Bone marrow (tissue), 2 donors: Measurements from ENCODE around the gene KCNK7.

Experiments
- DNase-seq, 2 donors: peaks; one replicate each; lab custom pipeline; 2025; lab: John Stamatoyannopoulos, UW

KCNK7 gene

DNA sequence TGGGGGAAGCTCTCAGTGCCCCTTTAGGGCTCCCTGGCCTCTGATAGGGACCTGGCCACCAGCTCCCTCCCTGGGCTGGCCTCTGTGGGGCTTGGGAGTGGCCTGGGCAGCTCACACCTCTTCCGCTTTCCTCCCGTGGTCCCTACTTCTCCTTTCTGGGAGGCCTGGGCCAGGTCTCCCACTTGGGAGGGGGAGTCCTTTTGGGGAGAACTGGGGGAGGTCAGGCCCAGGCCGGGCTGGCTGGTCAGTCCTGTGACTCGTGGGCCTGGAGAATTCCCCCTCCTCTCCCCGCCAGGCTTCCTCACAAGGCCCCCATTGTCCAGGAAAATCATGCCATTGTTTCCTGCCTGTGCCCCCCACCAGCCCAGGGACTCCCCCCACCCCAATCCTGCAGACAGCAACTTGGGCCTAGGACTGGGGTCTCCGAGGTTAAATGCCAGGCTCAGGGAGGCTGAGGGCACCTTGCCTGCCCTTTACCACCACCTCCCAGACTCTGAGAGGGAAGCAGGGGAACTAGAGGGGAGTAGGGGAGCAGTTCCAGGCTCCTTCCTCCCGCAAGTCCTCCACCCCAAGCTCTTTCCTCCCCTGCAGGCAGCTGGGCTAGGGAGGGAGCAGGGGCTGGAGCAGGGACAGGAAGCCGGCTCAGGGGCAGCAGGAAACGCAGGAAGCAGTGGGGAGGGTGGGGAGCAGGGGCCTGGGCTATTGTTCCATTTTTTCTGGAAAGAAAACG is 15.6 kb upstream of the KCNK7 start:
- peak; percentile 16 to 44 for DNase-seq

DNA sequence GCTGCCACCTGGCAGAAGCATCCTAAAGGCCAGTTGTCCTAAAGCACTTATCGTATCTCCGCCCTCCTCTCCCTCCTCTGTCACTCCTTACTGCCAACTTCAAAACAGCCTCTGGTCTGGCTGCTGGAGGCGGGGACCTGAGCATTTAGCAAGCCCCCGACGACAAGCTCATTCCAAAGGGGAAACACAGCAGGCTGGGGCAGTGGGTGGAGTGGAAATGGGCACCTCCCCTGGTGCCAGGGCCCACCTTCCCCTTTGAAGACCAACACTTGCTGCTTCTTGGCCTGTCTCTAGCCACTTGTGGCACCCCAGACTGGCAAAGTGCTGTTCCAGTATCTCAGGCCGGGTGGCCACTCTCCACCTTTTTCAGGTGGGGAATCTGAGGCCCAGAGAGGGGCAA is 14.8 kb upstream of the KCNK7 start:
- no peak for DNase-seq

DNA sequence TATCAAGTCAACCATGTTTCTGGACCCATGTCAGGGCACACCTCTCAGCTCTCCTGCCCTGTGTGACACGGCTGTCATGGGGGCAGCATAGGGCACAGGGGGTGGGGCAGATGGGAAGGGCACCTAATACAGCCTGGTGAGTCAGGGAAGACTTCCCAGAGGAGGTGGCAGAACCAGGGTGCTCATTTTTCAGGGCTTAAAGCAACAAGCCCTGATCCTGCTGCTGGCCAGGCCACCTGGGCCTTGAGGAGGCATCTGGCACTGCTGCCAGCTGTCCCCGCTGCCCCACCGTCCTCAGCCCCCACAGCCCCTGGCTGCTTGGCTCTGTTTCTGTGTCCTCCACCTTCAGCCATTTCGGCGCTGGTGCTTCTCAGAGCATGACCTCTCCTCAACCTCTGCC is 14.1 kb upstream of the KCNK7 start:
- no peak for DNase-seq

DNA sequence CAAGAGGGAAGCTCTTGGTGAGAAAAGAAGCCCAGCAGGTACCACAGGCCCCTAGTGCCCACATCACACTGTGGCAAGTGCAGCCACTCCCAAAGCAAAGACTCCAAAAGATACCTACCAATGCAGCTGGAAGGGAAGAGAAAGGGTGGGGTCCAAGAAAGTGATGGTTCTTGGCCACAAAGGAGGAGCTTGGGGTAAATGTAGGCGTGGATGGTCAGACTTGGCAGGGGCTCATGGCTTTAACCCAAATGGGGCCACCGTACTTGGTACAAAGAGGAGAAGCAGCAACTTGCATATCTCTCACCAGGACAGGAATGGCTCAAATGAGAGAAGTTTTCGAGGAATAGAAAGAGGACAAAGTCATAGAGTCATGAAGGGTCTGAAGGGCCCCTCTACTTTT is 13.6 kb upstream of the KCNK7 start:
- DNase-seq = no peak

DNA sequence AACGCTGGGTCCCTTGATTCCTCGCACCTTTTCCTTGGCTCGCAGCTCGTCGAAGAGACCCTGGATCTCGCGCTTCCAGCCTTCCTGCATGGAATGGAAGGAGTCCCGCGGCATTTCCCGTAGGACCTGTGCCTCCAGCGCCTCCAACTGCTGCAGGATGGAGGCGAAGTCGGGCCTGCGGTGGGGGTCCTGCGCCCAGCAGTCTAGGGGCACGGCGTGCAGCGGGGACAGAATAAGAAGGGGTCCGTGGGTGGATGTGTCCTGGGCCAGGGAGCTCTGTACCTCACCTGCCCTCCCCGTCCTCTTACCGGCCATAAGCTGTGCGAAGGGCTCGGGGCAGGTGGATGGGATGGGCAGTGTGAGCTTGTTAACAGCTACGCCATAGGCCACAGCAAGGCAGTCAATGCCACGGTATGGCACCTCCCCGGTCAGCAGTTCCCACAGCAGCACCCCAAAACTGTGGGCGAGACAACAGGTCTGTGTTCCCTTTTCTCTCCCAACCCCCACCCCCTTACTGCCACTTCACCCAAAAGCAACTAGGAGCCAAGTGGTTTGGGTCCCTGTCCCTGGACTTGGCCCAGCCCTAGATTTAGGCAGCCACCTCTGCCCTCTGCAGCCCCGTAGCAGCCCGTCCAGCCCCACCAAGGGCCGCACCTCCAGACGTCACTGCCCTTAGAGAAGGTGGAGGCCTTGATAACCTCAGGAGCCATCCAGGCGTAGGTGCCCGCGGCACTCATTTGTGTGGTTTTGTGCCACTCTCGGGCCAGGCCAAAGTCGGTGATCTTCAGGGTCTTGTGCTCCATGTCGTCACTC is 12.2 kb upstream of the KCNK7 start:
- no peak for DNase-seq

DNA sequence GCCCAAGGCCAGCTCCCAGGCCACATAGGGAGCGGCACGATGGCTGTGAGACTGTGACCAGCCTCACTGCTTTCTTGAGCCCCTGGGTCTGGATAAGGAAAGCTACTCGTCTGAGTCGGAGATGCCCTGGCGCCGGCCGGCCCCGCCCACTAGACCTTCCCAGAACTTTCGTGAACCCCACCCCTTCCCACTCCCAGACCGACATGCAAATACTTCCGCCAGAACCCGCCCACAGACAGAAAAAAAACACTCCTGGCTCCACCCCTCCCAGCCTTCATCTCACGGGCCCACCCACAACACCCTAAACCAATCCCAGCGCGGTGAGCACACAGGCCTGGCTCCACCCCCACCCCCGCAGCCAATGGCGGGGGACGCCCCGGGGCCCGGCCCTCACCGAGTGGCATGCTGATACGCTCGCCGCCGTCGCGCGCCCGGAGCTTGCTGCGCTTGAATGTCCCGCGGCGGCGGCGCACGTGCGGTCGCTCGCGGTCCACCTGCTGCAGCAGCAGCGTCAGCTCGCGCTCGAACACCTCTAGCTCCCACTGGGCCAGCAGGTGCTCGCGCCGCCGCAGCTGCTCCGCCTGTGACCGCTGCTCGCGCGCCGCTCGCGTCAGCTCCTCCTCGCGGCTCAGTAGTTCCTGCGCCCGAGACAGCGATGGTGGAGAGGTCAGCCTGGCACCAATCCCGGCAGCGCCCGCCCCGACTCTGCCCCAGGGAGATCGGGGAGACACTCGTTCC is 11.4 kb upstream of the KCNK7 start:
- DNase-seq = no peak

DNA sequence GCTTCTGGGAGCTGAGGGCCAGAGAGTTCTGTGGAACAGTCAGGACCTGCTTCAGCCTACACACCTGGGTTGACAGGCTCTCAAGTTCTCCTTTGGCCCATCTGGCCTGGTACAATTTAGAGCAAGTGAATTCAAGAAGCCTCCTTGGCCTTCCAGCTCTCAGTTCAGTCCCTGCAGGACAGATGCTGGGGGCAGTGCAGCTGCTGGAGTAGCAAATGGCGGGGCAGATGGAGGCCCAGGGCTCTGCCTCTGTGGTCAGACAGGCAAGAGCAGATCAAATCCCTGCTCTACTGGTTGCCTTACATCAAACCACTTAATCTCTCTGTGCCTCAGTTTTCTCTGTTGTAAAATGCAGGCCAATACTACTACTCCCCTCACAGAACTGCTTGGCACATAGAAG is 8.7 kb upstream of the KCNK7 start:
- no peak for DNase-seq

DNA sequence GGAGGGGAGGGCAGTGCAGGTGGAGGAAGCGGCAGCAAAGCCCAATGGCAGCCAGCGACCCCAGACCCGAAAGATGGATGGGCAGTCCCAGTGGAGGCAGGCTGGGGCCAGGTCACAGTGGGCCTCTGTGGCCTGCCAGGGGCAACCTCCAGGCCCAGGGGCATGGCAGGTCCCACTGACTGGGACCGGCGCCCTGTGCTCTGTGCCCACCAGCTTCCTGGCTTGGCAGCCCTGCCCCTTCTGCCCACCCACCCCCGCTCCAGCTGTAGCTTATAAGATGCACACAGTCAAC is 4.3 kb upstream of the KCNK7 start:
- no peak for DNase-seq

DNA sequence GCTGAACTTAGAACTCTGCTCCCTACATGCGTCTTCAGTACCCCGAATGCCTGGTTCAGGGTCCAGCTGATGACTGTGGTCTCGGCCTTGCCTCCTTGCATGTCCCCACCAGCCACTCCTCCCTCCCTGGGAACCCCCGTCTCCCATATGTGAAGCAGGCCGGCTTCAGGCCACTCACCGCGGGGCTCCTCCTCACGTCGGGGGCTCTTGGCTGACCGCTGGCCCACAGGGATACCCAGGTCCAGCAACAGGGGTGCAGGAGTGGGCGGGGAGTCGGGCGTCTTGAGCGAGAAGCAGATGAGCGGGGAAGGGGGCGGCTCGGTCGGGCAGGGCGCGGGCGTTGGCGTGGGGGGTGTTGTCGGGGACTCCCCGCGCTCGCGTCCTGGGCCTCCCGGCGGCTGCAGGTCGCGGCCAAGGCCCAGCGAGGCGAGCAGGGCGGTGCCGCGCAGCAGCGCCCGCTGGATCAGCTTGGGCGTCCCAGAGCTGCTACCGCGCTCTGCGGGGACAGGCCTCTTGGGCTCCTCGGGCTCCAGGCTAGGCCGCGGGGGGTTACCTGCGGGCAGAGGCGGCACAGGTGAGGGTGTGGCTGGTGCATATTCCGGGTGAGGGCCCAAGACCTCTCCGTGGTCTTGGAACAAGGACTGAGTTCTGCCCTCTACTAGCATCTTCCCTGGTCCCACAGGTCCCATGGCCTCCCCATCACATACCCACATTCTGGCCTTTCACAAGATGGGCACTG is 3.8 kb upstream of the KCNK7 start:
- no peak for DNase-seq

DNA sequence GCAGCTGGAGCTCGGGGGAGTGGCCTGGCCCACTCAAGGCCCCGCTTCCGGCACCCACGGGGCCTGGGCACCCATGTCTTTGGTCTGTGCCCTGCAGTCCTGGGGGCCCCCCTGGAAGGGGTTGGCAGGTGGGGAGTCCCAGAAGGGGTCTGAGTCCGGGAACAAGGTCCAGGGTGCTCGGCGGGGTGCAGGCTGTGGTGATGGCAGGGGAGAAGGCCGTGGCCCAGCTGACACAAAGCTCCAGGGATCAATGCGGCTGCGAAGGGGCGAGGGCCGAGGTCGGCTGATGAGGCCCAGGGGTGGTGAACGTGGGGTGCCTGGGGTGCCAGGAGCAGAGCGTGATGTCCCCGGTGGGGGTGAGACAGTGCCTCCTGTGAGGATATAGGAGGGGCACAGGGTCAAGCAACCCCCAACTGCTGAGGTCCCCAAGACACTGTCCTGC is 2.7 kb upstream of the KCNK7 start:
- DNase-seq = no peak

DNA sequence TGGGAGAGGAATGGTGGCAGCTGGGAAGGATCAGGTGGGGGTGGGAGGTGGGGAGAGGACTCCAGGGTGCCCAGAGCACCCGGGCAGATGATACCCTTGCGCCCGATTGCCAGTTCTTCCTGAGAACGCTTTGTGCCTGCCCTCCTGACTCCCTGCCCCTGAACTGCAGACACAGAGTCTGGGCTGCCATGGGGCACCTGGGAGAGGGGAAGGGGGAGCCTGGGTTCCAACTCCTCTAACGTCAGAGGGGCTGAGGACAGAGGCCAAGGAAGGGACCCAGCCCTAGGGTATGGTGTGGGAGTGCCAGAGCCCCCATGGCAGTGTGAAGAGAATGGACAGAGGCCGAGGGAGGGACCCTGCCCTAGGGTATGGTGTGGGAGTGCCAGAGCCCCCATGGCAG is 920 bp upstream of the KCNK7 start:
- no peak for DNase-seq

DNA sequence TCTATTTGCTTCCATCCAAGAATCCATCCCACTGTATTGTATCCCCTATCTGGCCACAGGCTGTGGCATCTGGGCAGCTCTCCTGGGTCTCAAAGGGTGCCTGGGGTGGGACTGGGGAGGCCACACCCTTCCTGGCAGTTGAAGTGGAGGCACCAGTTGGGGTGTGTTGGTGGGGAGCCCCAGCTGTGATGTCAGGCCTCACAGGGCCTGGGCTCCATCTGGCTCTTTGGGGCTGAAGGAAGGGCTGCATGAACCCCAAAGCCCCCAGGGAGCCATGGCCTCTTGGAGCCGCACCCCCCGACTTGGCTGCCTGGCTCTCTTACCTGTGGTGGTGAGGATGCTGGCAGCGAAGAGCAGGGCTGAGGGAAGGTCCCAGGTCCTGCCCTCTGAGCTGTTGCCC is 469 bp downstream of the KCNK7 start:
- DNase-seq = no peak

DNA sequence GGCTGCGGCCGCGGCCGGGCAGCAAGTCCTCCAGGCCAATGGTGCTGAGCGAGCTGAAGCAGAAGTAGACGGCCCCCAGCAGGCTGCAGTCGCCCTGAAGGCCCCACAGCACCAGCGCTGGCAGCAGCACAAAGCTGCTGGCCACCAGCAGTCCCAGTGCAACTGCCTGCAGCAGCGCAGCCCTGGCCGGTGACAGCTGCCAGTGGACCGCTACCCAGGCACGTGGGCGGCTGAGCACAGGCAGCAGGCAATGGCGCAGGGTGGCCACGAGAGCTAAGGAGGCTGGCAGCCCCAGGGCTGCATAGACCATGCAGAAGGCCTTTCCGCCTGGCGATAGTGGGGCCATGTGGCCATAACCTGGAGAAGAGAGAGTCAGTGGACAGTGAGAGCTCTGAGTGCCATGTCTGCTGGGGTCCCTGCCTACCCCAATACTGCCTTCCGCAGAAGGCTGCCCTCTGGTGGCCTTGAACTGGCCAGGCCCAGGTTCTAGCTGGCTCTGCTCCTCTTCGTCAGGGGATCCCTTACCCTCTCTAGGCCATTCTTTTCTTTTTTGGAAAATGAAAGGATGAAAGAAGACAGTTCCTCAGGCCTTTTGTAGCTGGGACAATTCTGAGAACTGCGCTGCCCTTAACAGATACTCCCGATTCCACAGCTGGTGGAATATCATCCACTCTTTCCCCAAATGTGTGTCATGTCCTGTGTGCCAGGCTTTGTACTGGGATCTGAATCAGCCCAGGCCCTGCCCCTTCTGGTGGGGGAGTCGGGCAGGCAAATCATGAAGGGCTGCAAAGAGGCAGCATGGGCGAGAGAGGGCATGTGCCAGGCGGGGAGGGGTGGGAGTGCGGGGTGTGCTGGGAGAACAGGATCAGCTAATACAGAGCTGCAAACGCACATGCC is 1.8 kb downstream of the KCNK7 start:
- no peak for DNase-seq

DNA sequence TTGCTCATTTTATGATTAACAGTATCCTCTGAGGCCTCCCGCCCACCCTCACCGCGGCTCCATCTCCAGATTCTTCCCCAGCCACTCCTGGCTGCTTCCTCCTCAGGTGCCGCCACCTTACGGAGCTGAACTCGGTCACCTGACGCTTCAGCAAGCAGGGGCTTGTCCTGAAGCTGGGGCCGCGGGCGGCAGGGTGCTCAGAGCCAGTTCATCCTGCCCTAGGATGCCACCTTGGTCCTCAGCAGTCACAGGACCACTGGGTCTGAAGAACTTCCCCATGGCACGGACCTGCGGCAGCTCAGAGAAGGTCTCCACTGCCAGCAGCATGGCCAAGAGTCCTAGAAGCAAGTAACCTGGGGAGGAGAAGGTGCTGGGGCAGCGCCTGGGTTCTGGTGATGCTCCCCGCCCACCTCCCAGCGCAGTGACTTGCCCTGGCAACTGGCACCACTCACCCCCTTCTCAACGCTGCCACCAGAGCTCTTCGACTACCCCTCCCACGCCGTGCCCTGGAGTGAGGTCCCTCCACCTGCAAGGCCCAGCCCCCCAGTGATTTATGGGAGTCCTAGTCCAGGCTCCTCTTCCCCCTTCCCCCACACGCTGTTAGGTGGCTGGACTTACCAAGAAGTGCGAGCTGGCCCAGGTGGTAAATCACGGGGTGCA is 2.6 kb downstream of the KCNK7 start:
- DNase-seq = no peak

DNA sequence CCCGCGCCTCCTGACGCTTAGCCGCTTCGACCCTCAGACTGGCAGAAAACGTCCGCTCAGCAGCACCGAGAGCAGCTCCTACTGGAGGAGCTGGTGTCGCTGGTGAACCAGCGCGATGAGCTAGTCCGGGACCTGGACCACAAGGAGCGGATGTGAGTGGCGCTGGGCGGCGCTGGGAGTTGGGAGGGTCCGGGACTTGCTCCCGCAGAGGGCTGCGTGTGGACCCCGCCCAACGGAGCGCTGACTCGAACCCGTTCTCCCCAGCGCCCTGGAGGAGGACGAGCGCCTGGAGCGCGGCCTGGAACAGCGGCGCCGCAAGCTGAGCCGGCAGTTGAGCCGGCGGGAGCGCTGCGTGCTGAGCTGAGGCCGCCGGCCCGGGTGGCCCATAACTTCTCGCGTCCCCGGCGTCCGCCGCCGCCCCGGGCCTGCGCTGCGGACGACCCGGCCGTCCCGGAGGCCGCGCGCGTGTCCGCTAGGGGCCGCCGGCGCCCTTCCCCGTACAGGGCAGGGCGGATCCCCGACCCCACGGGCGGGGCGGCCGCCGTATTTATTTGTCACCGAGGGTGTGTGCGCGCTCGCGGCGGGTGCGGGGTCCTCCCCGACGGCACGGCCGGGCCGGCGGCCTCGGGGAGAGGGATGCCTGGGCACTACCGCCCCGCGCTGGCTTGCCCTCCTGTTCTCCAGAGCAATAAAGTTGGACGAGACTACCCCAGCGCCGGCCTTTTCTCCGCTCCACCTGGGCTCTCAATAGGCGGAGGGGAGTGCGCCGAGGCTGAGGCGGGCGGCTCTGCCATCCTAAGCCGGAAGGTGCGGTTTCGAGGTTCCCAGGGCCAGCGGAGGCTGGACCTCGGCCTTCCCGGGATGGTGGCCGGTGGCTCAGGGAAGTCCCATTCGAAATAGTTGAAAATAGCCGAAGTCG is 3.4 kb downstream of the KCNK7 start:
- DNase-seq = no peak

DNA sequence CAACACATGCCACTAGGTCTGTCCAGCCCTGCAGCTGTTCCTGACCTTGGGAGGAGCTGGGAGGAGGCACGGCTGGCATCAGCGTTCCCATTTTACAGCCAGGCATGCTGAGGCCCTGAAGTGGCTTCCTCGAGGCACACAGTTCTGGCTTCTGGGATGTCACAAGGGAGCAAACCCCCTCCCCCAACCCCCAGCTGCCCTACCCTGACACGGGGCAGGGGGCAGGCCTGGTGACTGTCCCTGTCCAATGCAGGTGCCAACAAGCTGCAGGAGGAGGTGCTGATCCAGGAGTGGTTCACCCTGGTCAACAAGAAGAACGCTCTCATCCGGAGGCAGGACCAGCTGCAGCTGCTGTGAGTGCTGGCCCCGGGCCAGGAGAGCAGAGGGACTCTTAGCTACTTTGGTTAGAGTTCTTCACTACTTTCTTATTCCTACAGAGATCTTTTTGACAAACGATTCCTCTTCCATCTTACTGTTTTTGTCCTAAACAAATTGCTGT is 5.3 kb downstream of the KCNK7 start:
- no peak for DNase-seq

DNA sequence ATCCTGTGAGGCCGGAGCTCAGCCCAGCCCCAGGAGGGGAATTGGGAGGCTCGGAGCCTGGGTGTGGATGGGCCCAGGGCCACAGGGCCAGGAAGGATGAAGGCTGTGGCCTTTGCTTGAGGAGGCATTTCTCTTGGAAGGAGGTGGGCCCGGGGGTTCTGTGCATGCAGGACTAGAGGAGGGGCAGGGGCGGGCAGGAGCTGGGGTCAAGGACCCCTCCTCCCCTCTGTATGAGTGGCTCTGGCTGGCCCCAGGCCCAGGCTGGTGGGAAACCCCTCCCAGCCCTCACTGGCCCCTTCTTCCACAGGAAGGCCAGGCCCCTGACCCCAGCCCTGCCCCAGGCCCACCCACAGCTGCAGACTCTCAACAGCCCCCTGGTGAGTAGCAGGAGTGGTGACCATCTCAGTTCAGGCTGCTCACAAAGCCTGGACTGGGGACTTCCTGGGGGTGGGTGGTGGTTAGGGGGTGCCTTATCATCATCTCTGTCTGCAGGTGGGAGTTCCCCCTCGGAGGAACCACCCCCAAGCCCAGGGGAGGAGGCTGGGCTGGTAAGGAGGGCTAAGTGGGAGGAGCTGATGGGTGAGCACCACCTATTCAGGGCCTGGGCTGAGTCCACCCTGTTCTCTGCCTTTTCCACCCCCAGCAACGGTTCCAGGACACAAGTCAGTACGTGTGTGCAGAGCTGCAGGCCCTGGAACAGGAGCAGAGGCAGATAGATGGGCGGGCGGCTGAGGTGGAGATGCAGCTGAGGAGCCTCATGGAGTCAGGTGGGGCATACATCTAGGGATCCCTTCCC is 6.0 kb downstream of the KCNK7 start:
- no peak for DNase-seq

DNA sequence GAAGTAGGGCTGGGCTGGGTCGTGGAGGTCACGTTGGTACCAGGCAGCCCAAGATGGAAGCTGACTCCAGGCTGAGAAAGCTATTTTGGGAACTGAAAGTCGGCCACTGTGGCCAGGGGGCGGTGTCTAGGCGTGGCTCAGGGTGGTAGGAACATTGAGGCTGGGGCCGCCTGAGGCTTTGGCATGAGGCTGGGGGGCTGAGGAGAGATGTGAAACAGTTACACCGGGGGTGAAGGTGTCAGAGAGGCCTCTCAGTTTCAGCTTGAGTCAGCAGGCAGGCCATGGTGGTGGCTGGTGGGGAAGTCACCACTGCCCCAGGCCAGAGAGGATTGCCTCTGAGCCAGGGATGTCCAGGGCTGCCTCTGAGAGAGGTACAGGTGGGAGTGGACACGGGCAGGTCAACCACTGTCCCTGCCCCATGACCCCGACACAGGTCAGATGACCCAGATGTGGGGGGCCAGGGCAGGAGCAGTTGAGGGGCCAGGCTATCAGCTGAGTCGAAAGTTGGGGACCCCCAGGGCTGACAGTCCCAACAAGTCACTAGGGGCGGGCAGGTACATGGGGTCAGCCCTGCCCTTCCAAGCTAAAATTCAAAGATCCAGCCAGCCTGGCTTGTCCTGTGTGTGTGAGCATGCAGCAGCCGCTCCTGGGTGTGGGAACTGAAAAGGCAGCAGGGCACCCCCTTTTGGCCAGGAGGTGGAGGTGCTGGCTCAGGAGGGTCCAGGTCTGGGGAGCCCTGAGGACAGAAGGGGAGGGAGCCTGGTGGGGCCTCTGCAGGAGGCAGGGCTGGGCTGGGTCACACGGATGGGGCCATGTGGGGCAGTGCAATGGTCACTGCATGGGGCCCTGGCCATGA is 7.2 kb downstream of the KCNK7 start:
- DNase-seq = peak; percentile 24 to 56
